Thoracic aorta (tissue), 2 donors: ENCODE results near the gene ADAMTS6. TPM values are rescaled to one million over a fixed set of nuclear protein-coding genes. Genes with fewer than 3 reads are reported as not detected.
A peak's percentile ranks its signal among the peaks of the same experiment; 100 is the strongest.

Source experiments
- ATAC-seq: fragments of 150-250 bp; one replicate; pipeline ENCODE4 v1.8.0; 2017; ENCODE audit warnings: low read depth; ENCODE audit not compliant: insufficient number of reproducible peaks, low FRiP score
- DNase-seq: peaks from one replicate; pipeline ENCODE4 v3.0.0-alpha.2; 2020; ENCODE audit warnings: low spot score
- H3K27ac ChIP-seq, 2 donors: fragments of 200-600 bp; sonication (generic); 1 replicate in 1 of 2; 2 replicates in 1 of 2; pipeline ENCODE4 v1.5.1; 2016; ENCODE audit warnings: mild to moderate bottlenecking in 2 of 2, moderate library complexity in 2 of 2
- H3K27me3 ChIP-seq: fragments of 200-600 bp; sonication (generic); replicated peaks from 2 replicates; pipeline ENCODE4 v1.6.0; 2016; ENCODE audit warnings: mild to moderate bottlenecking; ENCODE audit not compliant: insufficient read depth
- H3K36me3 ChIP-seq: fragments of 200-600 bp; sonication (generic); one replicate; pipeline ENCODE4 v1.5.1; 2016
- H3K4me1 ChIP-seq, 2 donors: fragments of 200-600 bp; sonication (generic); 1 replicate in 1 of 2; 2 replicates in 1 of 2; pipeline versions ENCODE4 v1.5.1 to v1.6.0; 2016; ENCODE audit warnings: low read depth in 2 of 2, mild to moderate bottlenecking in 1 of 2; ENCODE audit not compliant: control insufficient read depth in 1 of 2
- H3K4me3 ChIP-seq: fragments of 200-600 bp; sonication (generic); 2 replicates; pipeline ENCODE4 v1.5.1; 2016; ENCODE audit warnings: mild to moderate bottlenecking
- H3K9me3 ChIP-seq: fragments of 200-600 bp; sonication (generic); 2 replicates; pipeline ENCODE4 v1.5.1; 2016
- CTCF ChIP-seq: fragments of 200-600 bp; sonication (generic); IDR thresholded peaks from one replicate; pipeline ENCODE4 v1.5.1; 2019; ENCODE audit warnings: antibody characterized with exemption
- total RNA-seq, 2 donors: library from RNA; depleted of rRNA; stranded (reverse); fragments of >200 nt; gene quantifications; one replicate each; pipeline versions ENCODE4 v1.1.0 to v1.2.3, GENCODE V29; 2016

ADAMTS6 gene
- total RNA-seq, 2 donors from 2014 or later = 4.9 to 11.8 TPM

- no peaks in the 10 kb centered on the region for H3K27me3 ChIP-seq
- peaks cover 12 to 13% of the 10 kb centered on the region in 2 donors for H3K4me1 ChIP-seq
- H3K9me3 ChIP-seq = no peaks in the 10 kb centered on the region
- ATAC-seq (no peak), DNase-seq (no peak)
- no peaks in the 10 kb centered on the region for H3K36me3 ChIP-seq
- no peak overlapping the region for H3K4me3 ChIP-seq
- no peak overlapping the region for H3K27ac ChIP-seq
- no peak for TF ChIP-seq CTCF
These were observed 121.7 kb downstream of the ADAMTS6 start for GRCh38 chr5:65359981-65360380.

- ATAC-seq = no peak
- TF ChIP-seq CTCF = no peak
These were observed 122.2 kb downstream of the ADAMTS6 start for GRCh38 chr5:65359569-65359968.

GRCh38 chr5:65356274-65356673, 125.4 kb downstream of the ADAMTS6 start:
- ATAC-seq (no peak), DNase-seq (no peak)
- no peak for TF ChIP-seq CTCF
- Histone ChIP-seq H3K9me3 (no peaks in the 10 kb centered on the region), H3K4me1 (peaks cover 4 to 5% of the 10 kb centered on the region in 2 donors), H3K36me3 (no peaks in the 10 kb centered on the region), H3K4me3 (no peak overlapping the region), H3K27ac (no peak overlapping the region), H3K27me3 (no peaks in the 10 kb centered on the region)

More at GRCh38 chr5:65359569-65359968, 122.2 kb downstream of the ADAMTS6 start:
- no peak for DNase-seq
- peaks cover 8 to 9% of the 10 kb centered on the region in 2 donors for H3K4me1 ChIP-seq
- H3K4me3 ChIP-seq = no peak overlapping the region
- H3K36me3 ChIP-seq = no peaks in the 10 kb centered on the region
- H3K27me3 ChIP-seq = no peaks in the 10 kb centered on the region
- no peaks in the 10 kb centered on the region for H3K9me3 ChIP-seq
- H3K27ac ChIP-seq = no peak overlapping the region

- Histone ChIP-seq H3K9me3 (no peaks in the 10 kb centered on the region), H3K27me3 (no peaks in the 10 kb centered on the region), H3K27ac (no peak overlapping the region), H3K36me3 (no peaks in the 10 kb centered on the region), H3K4me1 (peaks cover 4 to 5% of the 10 kb centered on the region in 2 donors), H3K4me3 (peak overlapping the region; percentile 32)
- DNase-seq = no peak
- TF ChIP-seq CTCF = no peak
- ATAC-seq = no peak
These were observed 126.4 kb downstream of the ADAMTS6 start for GRCh38 chr5:65355301-65355700.

GRCh38 chr5:65341835-65342234, 139.9 kb downstream of the ADAMTS6 start:
- H3K27ac ChIP-seq = no peak overlapping the region

More at GRCh38 chr5:65341835-65342234, 139.9 kb downstream of the ADAMTS6 start:
- no peak for TF ChIP-seq CTCF
- no peak for ATAC-seq
- Histone ChIP-seq H3K27me3 (no peaks in the 10 kb centered on the region), H3K4me1 (no peaks in the 10 kb centered on the region), H3K36me3 (no peaks in the 10 kb centered on the region), H3K9me3 (peaks cover 19% of the 10 kb centered on the region), H3K4me3 (no peak overlapping the region)
- DNase-seq = no peak
